ENCODE data around the gene CUTA. TPM values are rescaled to one million over a fixed set of nuclear protein-coding genes. Genes with fewer than 3 reads are reported as not detected.

Gene CUTA
- total RNA-seq, 1 donor from 2014 or later, result 384 TPM

DNA sequence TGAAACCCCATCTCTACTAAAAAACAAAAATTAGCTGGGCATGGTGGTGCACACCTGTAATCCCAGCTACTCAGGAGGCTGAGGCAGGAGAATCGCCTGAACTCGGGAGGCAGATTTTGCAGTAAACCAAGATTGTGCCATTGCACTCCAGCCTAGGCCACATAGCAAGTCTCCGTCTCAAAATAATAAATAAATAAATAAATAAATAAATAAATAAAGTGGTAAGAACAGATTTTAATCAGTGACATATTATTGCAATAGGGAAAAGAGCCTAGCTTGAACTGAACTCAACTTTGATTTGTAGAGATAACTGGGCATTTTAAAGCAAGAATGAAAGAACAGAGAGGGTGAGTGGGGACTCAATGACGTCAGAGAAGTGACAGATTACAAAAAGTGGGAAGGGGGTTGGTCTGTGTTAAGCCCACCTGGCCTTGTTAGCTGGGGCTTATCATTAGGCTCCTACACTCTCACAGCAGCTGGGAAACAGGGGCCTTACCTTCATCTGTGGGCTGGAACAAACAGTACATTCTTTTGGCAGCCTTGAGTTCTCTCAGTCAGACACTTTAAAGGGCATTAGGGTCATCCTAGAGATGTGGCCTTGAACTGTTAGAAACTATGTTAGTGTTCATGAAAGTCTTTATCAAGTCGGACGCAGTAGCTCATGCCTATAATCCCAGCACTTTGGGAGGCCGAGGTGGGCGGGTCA lies 50.7 kb downstream of the CUTA start:
- H3K27ac Mint-ChIP-seq (ENCODE audit: unreplicated experiment), result no peak overlapping the region
- no peak for DNase-seq
- TF ChIP-seq, protein P1, sequence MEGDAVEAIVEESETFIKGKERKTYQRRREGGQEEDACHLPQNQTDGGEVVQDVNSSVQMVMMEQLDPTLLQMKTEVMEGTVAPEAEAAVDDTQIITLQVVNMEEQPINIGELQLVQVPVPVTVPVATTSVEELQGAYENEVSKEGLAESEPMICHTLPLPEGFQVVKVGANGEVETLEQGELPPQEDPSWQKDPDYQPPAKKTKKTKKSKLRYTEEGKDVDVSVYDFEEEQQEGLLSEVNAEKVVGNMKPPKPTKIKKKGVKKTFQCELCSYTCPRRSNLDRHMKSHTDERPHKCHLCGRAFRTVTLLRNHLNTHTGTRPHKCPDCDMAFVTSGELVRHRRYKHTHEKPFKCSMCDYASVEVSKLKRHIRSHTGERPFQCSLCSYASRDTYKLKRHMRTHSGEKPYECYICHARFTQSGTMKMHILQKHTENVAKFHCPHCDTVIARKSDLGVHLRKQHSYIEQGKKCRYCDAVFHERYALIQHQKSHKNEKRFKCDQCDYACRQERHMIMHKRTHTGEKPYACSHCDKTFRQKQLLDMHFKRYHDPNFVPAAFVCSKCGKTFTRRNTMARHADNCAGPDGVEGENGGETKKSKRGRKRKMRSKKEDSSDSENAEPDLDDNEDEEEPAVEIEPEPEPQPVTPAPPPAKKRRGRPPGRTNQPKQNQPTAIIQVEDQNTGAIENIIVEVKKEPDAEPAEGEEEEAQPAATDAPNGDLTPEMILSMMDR (IDR thresholded peaks at IDR 0.05; ENCODE audit: partially characterized antibody, unreplicated experiment), result no peak
- no peak overlapping the region for H3K4me3 Mint-ChIP-seq (ENCODE audit: unreplicated experiment)
- H3K4me1 Mint-ChIP-seq (ENCODE audit: low read depth, unreplicated experiment), result peaks cover 3% of the 10 kb centered on the region
- H3K36me3 Mint-ChIP-seq (ENCODE audit: unreplicated experiment), result no peaks in the 10 kb centered on the region
- H3K27me3 Mint-ChIP-seq (ENCODE audit: unreplicated experiment), result no peaks in the 10 kb centered on the region
- H3K9me3 Mint-ChIP-seq (ENCODE audit: unreplicated experiment), result peaks cover 3% of the 10 kb centered on the region

Small RNAs within 50 kb of the gene (microRNA-seq; reads per million reads assigned to microRNA genes)
- gene MIR5004 (ENCODE audit: unreplicated experiment), result 5.1 reads per million, percentile 33 among the genes with 10 or more reads in this experiment

Other genes with a start within 250 kb of the CUTA start
- gene COL11A2, start 225.6 kb downstream of the CUTA start, total RNA-seq (ENCODE audit: unreplicated experiment), result 3.8 TPM
- gene RXRB, start 217.4 kb downstream of the CUTA start, total RNA-seq (ENCODE audit: unreplicated experiment), result 45.3 TPM
- 92.8 TPM for gene SLC39A7, start 217.2 kb downstream of the CUTA start, total RNA-seq (ENCODE audit: unreplicated experiment)
- gene HSD17B8, start 213.5 kb downstream of the CUTA start, total RNA-seq (ENCODE audit: unreplicated experiment), result 4.6 TPM
- 37.3 TPM for gene RING1, start 209.6 kb downstream of the CUTA start, total RNA-seq (ENCODE audit: unreplicated experiment)
- 50.9 TPM for gene VPS52, start 146.2 kb downstream of the CUTA start, total RNA-seq (ENCODE audit: unreplicated experiment)
- 1,024 TPM for gene RPS18, start 146.0 kb downstream of the CUTA start, total RNA-seq (ENCODE audit: unreplicated experiment)
- 8.6 TPM for gene B3GALT4, start 141.0 kb downstream of the CUTA start, total RNA-seq (ENCODE audit: unreplicated experiment)
- 48.3 TPM for gene WDR46, start 128.9 kb downstream of the CUTA start, total RNA-seq (ENCODE audit: unreplicated experiment)
- 69.7 TPM for gene PFDN6, start 128.5 kb downstream of the CUTA start, total RNA-seq (ENCODE audit: unreplicated experiment)
- gene RGL2, start 119.2 kb downstream of the CUTA start, total RNA-seq (ENCODE audit: unreplicated experiment), result 61.3 TPM
- gene TAPBP, start 104.0 kb downstream of the CUTA start, total RNA-seq (ENCODE audit: unreplicated experiment), result 4.7 TPM
- 21.7 TPM for gene ZBTB22, start 100.4 kb downstream of the CUTA start, total RNA-seq (ENCODE audit: unreplicated experiment)
- gene DAXX, start 95.1 kb downstream of the CUTA start, total RNA-seq (ENCODE audit: unreplicated experiment), result 37.1 TPM
- 14.8 TPM for gene KIFC1, start 26.3 kb downstream of the CUTA start, total RNA-seq (ENCODE audit: unreplicated experiment)
- gene PHF1, start 7.1 kb downstream of the CUTA start, total RNA-seq (ENCODE audit: unreplicated experiment), result 73.5 TPM
- gene SYNGAP1, start 2.0 kb upstream of the CUTA start, total RNA-seq (ENCODE audit: unreplicated experiment), result 75.1 TPM
- 9.6 TPM for gene ZBTB9, start 36.5 kb upstream of the CUTA start, total RNA-seq (ENCODE audit: unreplicated experiment)
- gene BAK1, start 162.2 kb upstream of the CUTA start, total RNA-seq (ENCODE audit: unreplicated experiment), result 11.5 TPM
- gene ITPR3, start 203.2 kb upstream of the CUTA start, total RNA-seq (ENCODE audit: unreplicated experiment), result 0.34 TPM

Data from glutamatergic neuron (in vitro differentiated cells).